ENCODE measurements around the gene VAMP2. TPM values are rescaled to one million over a fixed set of nuclear protein-coding genes. Genes with fewer than 3 reads are reported as not detected.

VAMP2 gene
- total and polyA plus RNA-seq, 10 of the 15 experiments (the other 5 are each of a cell fraction or from before 2014, with no cell fraction given): 3.0 to 35.2 (median 25.0) TPM

GRCh38 chr17:8151120-8151640 lies 11.6 kb downstream of the VAMP2 start (continued):
- TF ChIP-seq ZBTB40 (IDR thresholded peaks at IDR 0.05; ENCODE audit: borderline replicate concordance) (peak; percentile 71), SRF (IDR thresholded peaks at IDR 0.05; ENCODE audit: low read depth in 2 of 2, low read length in 2 of 2) (peak; percentile 27 to 57; a peak in 1 of 4 replicates), MYC (IDR thresholded peaks at IDR 0.05; ENCODE audit: insufficient read depth, insufficient read length, insufficient replicate concordance, low read length, severe bottlenecking) (no peak), ZBTB4 (CRISPR knock-in tag; IDR thresholded peaks at IDR 0.05) (no peak), ZBED1 (IDR thresholded peaks at IDR 0.05; ENCODE audit: borderline replicate concordance) (no peak), POU2F2 (IDR thresholded peaks at IDR 0.05; ENCODE audit: borderline replicate concordance, low read depth, low read length) (no peak; the same call in 2 of the 3 replicates), PAX5 (IDR thresholded peaks at IDR 0.05; ENCODE audit: borderline replicate concordance, low read depth, low read length) (peak; percentile 72; the same call in 1 of the 2 replicates), E2F8 (IDR thresholded peaks at IDR 0.05; ENCODE audit: low read depth, partially characterized antibody) (no peak), GATAD2B (conservative IDR thresholded peaks at IDR 0.05; ENCODE audit: low read depth) (peak; percentile 91), RBBP5 (conservative IDR thresholded peaks at IDR 0.05) (no peak), HDGF (IDR thresholded peaks at IDR 0.05) (no peak), POLR2AphosphoS5 (IDR thresholded peaks at IDR 0.05; ENCODE audit: low read length) (no peak), WRNIP1 (IDR thresholded peaks at IDR 0.05; ENCODE audit: borderline replicate concordance, low read depth, low read length) (no peak), MEF2B (IDR thresholded peaks at IDR 0.05; ENCODE audit: partially characterized antibody, poor library complexity, severe bottlenecking) (peak; percentile 81), CBFB (IDR thresholded peaks at IDR 0.05; ENCODE audit: low read depth) (peak; percentile 62; the same call in 1 of the 2 replicates), RAD21 (IDR thresholded peaks at IDR 0.05; ENCODE audit: insufficient read depth, low read depth, low read length) (no peak), STAT1 (conservative IDR thresholded peaks at IDR 0.05) (0 out of 2 replicates have a peak, but pooled peaks have one; percentile 62), EP300 (IDR thresholded peaks at IDR 0.05; ENCODE audit: borderline replicate concordance in 1 of 2, control insufficient read depth in 1 of 2, low read depth in 2 of 2, low read length in 2 of 2) (peak; percentile 45 to 70; a peak in 3 of 4 replicates), POLR2AphosphoS2 (IDR thresholded peaks at IDR 0.05; ENCODE audit: low read depth, low read length) (peak; percentile 89; the same call in 1 of the 2 replicates), BMI1 (IDR thresholded peaks at IDR 0.05; ENCODE audit: borderline replicate concordance) (peak; percentile 96)

All from GM12878 (cell line).